ENCODE results near the gene GAB1. TPM values are rescaled to one million over a fixed set of nuclear protein-coding genes. Genes with fewer than 3 reads are reported as not detected.

GAB1 gene
- total and polyA plus RNA-seq, 2 of the 13 experiments (the other 11 are each of a cell fraction or from before 2014, with no cell fraction given), result 8.7 to 14.7 TPM

DNA sequence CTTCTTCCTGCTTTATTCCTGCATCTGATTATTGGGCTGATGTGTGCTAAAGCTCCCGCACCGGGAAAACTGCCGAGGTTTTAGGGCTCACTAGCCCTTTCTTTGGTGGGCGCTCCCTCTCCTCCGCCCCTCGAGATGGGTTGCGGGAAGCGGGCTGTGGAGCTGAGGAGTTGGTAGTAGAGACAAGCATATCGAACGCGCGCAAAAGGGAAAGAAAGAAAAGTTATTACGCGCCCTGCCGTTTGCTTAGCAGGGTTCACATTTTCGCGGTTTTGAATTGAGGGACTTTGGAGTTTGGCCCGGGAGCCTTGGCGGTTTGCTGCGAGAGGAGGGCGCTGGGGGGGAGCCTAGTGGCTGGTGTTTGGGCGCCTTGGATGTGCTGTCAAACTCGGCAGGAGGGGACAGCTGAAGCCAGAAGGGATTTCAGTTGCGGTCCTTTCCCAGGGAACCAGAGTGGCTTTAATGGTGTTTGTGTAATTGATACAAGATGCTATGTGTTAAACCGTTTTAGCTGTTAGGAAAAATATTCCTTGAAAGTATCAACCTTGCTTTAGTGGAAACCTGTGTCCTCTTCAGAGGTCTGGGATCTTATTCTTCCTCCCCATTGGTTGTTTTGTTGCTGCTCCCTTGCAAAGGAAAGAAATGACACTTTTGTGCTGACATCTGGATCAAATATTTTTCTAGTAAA, 1.1 kb downstream of the GAB1 start (continued):
- TF ChIP-seq, protein P1, sequence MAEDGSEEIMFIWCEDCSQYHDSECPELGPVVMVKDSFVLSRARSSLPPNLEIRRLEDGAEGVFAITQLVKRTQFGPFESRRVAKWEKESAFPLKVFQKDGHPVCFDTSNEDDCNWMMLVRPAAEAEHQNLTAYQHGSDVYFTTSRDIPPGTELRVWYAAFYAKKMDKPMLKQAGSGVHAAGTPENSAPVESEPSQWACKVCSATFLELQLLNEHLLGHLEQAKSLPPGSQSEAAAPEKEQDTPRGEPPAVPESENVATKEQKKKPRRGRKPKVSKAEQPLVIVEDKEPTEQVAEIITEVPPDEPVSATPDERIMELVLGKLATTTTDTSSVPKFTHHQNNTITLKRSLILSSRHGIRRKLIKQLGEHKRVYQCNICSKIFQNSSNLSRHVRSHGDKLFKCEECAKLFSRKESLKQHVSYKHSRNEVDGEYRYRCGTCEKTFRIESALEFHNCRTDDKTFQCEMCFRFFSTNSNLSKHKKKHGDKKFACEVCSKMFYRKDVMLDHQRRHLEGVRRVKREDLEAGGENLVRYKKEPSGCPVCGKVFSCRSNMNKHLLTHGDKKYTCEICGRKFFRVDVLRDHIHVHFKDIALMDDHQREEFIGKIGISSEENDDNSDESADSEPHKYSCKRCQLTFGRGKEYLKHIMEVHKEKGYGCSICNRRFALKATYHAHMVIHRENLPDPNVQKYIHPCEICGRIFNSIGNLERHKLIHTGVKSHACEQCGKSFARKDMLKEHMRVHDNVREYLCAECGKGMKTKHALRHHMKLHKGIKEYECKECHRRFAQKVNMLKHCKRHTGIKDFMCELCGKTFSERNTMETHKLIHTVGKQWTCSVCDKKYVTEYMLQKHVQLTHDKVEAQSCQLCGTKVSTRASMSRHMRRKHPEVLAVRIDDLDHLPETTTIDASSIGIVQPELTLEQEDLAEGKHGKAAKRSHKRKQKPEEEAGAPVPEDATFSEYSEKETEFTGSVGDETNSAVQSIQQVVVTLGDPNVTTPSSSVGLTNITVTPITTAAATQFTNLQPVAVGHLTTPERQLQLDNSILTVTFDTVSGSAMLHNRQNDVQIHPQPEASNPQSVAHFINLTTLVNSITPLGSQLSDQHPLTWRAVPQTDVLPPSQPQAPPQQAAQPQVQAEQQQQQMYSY (CRISPR knock-in tag; IDR thresholded peaks at IDR 0.05), result peak; percentile 27; the same call in 1 of the 2 replicates
- TF ChIP-seq, protein P2, sequence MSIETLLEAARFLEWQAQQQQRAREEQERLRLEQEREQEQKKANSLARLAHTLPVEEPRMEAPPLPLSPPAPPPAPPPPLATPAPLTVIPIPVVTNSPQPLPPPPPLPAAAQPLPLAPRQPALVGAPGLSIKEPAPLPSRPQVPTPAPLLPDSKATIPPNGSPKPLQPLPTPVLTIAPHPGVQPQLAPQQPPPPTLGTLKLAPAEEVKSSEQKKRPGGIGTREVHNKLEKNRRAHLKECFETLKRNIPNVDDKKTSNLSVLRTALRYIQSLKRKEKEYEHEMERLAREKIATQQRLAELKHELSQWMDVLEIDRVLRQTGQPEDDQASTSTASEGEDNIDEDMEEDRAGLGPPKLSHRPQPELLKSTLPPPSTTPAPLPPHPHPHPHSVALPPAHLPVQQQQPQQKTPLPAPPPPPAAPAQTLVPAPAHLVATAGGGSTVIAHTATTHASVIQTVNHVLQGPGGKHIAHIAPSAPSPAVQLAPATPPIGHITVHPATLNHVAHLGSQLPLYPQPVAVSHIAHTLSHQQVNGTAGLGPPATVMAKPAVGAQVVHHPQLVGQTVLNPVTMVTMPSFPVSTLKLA (IDR thresholded peaks at IDR 0.05), result no peak
- no peak for TF ChIP-seq JDP2 (CRISPR knock-in tag; IDR thresholded peaks at IDR 0.05; ENCODE audit: borderline replicate concordance)
- no peak for TF ChIP-seq HNRNPK (IDR thresholded peaks at IDR 0.05; ENCODE audit: low read depth, low read length, poor library complexity, severe bottlenecking)
- TF ChIP-seq RBFOX2 (IDR thresholded peaks at IDR 0.05; ENCODE audit: low read depth, low read length), result no peak
- TF ChIP-seq, protein P3, sequence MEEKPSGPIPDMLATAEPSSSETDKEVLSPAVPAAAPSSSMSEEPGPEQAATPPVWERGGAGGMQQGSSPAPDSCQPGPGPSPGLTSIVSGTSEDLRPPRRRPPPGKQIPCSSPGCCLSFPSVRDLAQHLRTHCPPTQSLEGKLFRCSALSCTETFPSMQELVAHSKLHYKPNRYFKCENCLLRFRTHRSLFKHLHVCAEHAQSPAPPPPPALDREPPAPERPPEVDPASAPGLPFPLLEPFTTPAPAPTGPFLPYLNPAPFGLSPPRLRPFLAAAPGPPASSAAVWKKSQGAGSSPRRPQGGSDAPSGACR (CRISPR knock-in tag; IDR thresholded peaks at IDR 0.05), result no peak
- no peak; the same call in 1 of the 2 replicates for TF ChIP-seq SOX5 (CRISPR knock-in tag; IDR thresholded peaks at IDR 0.05; ENCODE audit: borderline replicate concordance)
- no peak for TF ChIP-seq ZNF878 (CRISPR knock-in tag; IDR thresholded peaks at IDR 0.05)
- TF ChIP-seq KDM4B (CRISPR knock-in tag; IDR thresholded peaks at IDR 0.05), result 0 out of 2 replicates have a peak, but pooled peaks have one; percentile 38
- TF ChIP-seq, protein P4, sequence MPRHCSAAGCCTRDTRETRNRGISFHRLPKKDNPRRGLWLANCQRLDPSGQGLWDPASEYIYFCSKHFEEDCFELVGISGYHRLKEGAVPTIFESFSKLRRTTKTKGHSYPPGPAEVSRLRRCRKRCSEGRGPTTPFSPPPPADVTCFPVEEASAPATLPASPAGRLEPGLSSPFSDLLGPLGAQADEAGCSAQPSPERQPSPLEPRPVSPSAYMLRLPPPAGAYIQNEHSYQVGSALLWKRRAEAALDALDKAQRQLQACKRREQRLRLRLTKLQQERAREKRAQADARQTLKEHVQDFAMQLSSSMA (CRISPR knock-in tag; IDR thresholded peaks at IDR 0.05), result no peak
- no peak for TF ChIP-seq NFE2L1 (CRISPR knock-in tag; IDR thresholded peaks at IDR 0.05; ENCODE audit: borderline replicate concordance)
- no peak for TF ChIP-seq ZNF256 (CRISPR knock-in tag; conservative IDR thresholded peaks at IDR 0.05)
- TF ChIP-seq, protein P5, sequence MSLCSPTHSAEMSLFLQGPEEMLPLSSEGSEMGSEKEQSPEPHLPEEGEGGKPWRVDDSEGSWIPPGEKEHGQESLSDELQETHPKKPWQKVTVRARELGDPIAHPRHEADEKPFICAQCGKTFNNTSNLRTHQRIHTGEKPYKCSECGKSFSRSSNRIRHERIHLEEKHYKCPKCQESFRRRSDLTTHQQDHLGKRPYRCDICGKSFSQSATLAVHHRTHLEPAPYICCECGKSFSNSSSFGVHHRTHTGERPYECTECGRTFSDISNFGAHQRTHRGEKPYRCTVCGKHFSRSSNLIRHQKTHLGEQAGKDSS (CRISPR knock-in tag; IDR thresholded peaks at IDR 0.05; ENCODE audit: borderline replicate concordance, low read depth), result no peak
- no peak for TF ChIP-seq REXO4 (CRISPR knock-in tag; IDR thresholded peaks at IDR 0.05; ENCODE audit: borderline replicate concordance)
- TF ChIP-seq, protein P6, sequence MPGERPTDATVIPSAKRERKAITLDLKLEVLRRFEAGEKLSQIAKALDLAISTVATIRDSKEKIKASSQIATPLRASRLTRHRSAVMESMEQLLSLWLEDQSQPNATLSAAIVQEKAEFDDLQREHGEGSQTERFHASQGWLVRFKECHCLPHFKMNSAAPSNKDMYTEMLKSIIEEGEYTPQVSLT (CRISPR knock-in tag; IDR thresholded peaks at IDR 0.05; ENCODE audit: borderline replicate concordance, low read depth), result no peak
- TF ChIP-seq ZBTB20 (CRISPR knock-in tag; IDR thresholded peaks at IDR 0.05; ENCODE audit: borderline replicate concordance, low read depth), result peak; percentile 49; the same call in 1 of the 2 replicates
- no peak for TF ChIP-seq EED (CRISPR knock-in tag; IDR thresholded peaks at IDR 0.05)
- TF ChIP-seq KLF15 (CRISPR knock-in tag; IDR thresholded peaks at IDR 0.05; ENCODE audit: borderline replicate concordance), result no peak
- no peak for TF ChIP-seq ZBTB38 (CRISPR knock-in tag; IDR thresholded peaks at IDR 0.05)
- no peak for TF ChIP-seq MAF1 (CRISPR knock-in tag; IDR thresholded peaks at IDR 0.05; ENCODE audit: borderline replicate concordance)
- no peak for TF ChIP-seq CEBPG (CRISPR knock-in tag; IDR thresholded peaks at IDR 0.05)
- no peak for TF ChIP-seq ZBTB42 (CRISPR knock-in tag; IDR thresholded peaks at IDR 0.05)
